ENCODE data around the gene EPOP. TPM values are rescaled to one million over a fixed set of nuclear protein-coding genes. Genes with fewer than 3 reads are reported as not detected.

EPOP gene
- 1 to 10 TPM; 1.1 to 1.6 (median 1.4) TPM for polyA plus RNA-seq (ENCODE audit: insufficient read length in 4 of 4)

DNA sequence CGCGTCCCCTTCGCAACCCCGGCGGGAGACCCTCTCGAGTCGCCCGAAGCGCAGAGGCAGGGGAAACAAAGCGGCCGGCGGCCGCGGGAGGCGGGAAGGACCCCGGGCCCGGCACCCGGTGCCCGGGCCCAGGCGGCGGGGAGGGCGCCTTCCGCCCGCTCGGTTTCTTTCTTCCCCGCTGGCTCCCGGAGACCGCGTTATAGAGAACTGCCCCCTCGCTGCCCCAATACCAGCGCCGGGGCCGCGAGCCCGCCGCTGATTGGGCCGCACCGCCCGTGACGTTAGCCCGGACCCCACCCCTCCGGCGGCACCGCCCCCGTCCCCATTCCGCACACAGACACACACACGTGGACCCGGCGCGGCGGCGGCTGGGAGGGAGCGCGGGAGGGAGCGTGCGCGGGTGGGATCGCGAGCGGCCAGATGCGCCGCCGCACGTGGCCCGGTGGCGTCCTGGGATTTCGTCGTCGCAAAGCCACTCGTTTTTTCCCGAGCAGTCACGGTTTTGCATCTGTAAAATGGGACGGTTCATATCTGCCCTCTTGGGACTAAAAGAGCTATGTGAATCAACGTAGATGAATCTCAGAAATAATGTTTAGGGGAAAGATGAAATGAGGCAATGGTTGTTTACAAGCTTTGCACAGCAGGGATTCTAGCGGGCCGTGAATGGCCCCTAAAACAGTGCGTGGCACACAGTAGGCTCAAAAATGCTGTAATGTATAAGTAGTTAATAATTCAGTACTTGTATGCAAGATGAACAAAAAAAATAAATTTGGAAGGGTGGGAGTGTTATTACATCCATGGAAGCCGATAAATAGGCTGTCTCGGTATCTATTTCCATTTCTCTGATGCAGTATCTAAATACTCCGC lies at the start of gene EPOP:
TSS of gene EPOP (minus strand) at position 209 of the 867 bp plus-strand sequence. CDS start 462 bp downstream, outside the sequence.
- peak in 2 of 4 donors; percentile 49 to 62 for DNase-seq (ENCODE audit: low read depth in 4 of 4, low spot score in 3 of 4)

DNA sequence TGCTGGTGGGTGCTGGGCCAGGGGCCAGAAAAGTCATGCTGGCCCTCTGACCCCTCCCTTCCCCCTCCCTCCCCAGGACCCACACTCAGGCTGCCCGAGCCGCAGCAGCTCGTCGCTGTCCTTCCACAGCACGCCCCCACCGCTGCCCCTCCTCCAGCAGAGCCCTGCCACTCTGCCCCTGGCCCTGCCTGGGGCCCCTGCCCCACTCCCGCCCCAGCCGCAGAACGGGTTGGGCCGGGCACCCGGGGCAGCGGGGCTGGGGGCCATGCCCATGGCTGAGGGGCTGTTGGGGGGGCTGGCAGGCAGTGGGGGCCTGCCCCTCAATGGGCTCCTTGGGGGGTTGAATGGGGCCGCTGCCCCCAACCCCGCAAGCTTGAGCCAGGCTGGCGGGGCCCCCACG lies 47.0 kb upstream of the EPOP start:
- DNase-seq (ENCODE audit: low read depth in 4 of 4, low spot score in 3 of 4) = no peak

DNA sequence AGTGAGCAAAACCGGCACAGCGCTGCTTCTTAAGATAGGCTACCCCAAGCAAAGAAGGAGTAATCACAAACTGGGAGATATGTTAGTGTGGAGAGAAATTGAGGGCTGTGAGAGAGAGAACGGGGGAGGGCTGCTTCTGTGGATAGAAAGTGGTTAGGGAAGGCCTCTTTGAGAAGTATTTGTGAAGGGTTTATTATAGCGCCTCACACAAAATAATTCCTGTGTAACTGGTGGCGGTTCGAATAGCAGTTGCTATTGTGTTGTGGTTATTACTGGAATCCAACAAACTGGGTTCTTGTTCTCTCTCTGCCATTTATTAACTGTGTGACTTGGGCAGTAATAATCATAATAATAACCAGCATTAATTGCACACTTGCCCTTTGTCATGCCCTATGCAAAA lies 46.2 kb upstream of the EPOP start:
- no peak for DNase-seq (ENCODE audit: low read depth in 4 of 4, low spot score in 3 of 4)

DNA sequence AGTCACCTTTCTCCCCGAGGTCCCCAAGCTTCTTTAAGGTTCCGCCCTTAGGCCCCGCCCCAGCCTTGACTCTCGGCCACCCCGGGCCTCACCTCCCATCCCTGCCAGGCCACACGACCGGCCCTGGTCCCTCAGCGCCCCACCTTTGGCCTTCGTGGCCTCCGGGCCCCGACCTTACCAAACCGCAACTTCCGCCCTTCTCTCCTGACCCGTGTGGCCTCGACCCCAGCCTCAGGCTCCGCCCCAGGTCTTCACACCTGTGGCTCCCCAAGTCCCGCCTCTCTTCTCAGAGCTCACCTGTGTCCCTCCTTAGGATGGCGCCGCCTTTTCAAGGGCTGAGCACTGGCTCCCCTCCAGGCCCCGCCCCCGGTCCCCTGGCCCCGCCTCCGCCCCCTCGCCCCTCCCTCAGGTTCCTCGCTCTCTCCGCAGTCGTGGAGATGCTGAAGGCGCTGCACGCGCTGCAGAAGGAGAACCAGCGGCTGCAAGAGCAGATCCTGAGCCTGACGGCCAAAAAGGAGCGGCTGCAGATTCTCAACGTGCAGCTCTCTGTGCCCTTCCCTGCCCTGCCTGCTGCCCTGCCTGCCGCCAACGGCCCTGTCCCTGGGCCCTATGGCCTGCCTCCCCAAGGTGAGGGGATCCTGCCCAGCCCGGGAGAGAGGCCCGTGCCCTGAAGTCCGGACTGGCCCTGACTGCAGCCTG lies 45.3 kb upstream of the EPOP start:
- DNase-seq (ENCODE audit: low read depth in 4 of 4, low spot score in 3 of 4) = no peak

- DNase-seq (ENCODE audit: low read depth in 4 of 4, low spot score in 3 of 4) = no peak
These were observed 44.7 kb upstream of the EPOP start for GRCh38 chr17:38719289-38719942.

- DNase-seq (ENCODE audit: low read depth in 4 of 4, low spot score in 3 of 4) = no peak
These were observed 42.5 kb upstream of the EPOP start for GRCh38 chr17:38717139-38717745.

GRCh38 chr17:38716368-38717005 lies 41.7 kb upstream of the EPOP start:
- DNase-seq (ENCODE audit: low read depth in 4 of 4, low spot score in 3 of 4) = no peak

GRCh38 chr17:38715216-38715943 lies 40.6 kb upstream of the EPOP start:
- DNase-seq (ENCODE audit: low read depth in 4 of 4, low spot score in 3 of 4) = no peak

GRCh38 chr17:38713456-38714075 lies 38.8 kb upstream of the EPOP start:
- no peak for DNase-seq (ENCODE audit: low read depth in 4 of 4, low spot score in 3 of 4)

- DNase-seq (ENCODE audit: low read depth in 4 of 4, low spot score in 3 of 4) = no peak
These were observed 37.8 kb upstream of the EPOP start for GRCh38 chr17:38712593-38712992.

DNA sequence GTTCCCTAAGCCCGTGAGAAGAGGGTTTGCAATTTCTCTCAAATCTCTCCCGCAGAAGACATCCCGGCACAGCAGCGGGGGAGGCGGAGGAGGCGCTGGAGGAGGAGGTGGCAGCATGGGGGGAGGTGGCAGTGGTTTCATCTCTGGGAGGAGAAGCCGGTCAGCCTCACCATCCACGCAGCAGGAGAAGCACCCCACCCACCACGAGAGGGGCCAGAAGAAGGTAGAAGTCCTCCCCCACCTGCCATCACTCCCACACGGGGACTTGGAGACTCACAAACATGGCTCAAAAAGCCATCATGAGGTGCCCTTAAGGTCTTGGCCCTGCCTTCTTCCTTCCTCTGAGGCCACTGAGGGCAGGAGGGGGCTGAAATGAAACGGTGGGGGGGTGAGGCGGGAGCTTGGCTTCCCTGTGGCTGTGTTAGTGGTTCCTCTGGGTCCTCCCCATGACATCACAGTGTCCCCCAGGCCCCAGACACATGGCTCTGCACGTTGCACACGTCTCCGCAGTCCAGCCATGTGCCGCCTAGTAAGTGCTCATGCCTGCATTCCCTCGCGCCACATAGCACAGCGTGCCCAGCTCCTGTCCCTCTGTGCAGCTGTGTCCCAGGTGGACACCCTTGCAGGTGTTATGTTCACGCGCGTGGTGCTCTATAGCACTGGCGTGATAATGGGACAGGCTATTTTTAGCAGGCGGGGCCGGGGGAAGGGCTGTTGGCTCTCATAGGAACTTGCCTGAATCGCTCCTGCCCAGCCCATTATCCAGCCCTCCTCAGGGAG lies 37.2 kb upstream of the EPOP start:
- DNase-seq (ENCODE audit: low read depth in 4 of 4, low spot score in 3 of 4) = no peak

- DNase-seq (ENCODE audit: low read depth in 4 of 4, low spot score in 3 of 4) = no peak
These were observed 36.2 kb upstream of the EPOP start for GRCh38 chr17:38710985-38711384.

DNA sequence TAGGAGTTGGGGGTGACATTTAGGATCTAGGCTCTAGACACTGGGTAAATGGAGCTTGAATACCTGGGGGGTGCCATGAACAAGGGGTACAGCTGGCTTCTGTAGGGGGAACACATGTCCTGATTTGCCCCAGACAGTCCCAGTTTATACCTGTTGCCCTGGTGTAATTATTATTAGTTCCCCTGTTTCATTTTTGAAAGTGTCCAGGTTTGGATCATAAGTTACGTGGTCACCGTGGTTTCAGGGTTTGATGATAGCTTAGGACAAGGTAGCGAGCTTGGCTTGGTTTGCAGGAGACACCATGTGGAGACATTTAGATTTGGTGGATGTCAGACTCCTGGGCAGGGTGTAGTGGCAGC lies 35.8 kb upstream of the EPOP start:
- DNase-seq (ENCODE audit: low read depth in 4 of 4, low spot score in 3 of 4) = no peak

DNA sequence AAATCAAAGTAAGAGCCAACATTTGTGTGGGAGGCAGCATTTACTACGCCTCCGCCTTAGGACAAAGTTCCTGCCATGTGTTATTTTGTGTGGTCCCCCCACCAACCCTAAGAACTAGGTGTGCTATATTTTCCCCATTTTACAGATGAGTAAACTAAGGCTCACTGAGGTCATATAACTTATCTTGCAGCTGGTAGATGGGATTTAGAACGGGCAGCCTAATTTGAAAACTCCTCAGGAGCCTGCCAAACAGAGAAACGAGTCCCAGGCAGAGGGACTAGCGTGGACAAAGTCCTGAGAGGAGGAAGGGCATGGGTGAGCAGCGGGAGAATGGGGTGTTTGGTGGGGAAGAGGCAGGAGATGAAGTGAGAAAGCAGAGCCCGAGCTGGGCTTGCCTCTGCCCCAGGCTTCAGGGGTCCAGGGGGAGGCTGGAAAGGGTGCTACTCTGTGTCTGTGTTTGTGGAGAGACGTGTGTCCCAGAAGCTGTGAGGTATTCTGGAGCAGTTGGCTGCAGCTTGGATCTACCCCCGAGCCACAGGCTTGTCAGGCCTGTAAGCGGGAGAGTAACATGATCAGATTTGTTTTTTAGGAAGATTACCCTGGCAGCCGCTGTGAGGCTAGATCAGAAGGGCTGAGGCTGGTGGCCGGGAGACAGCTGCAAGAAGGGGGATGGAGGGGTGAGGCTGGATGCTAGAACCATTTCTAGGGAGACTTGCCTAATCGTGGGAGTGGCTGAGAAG lies 35.3 kb upstream of the EPOP start:
- DNase-seq (ENCODE audit: low read depth in 4 of 4, low spot score in 3 of 4) = no peak

DNA sequence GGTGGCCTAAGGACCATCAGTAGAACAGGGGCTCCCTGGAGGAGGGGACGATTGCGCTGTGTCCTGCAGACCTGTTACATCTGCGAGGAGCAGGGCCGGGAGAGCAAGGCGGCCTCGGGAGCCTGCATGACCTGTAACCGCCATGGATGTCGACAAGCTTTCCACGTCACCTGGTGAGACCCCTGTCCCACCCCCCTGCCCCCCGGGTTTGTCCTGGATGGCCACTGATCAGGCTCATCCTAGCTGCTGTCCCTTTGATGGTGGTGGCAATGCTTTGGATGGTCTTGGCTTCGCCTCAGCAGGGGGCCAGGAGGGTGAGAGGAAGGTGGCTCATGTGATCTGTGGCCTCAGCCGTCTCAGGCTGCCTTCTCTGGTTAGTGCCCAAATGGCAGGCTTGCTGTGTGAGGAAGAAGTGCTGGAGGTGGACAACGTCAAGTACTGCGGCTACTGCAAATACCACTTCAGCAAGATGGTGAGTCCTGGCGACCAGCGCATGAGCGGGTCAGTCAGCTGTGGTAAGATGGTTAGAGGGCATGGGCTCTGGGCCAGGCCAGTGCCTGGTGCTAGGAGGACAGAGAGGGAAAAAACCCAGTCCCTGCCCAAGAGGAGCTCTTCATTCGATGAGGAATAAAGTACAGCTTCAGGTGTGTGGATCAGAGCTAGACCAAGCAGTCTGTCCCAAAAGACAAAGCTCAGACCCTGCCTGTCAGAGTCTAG lies 34.5 kb upstream of the EPOP start:
- no peak for DNase-seq (ENCODE audit: low read depth in 4 of 4, low spot score in 3 of 4)

- DNase-seq (ENCODE audit: low read depth in 4 of 4, low spot score in 3 of 4) = no peak
These were observed 33.1 kb upstream of the EPOP start for GRCh38 chr17:38707678-38708351.
